GM18909 (cell line): ENCODE data around the gene MTURN.
A peak's percentile ranks its signal among the peaks of the same experiment; 100 is the strongest.

ENCODE experiments used
- ATAC-seq: cut with Tn5 transposase; IDR thresholded peaks from one replicate; pipeline ENCODE4 v1.9.1; 2021; ENCODE audit warnings: mild to moderate bottlenecking; ENCODE audit not compliant: unreplicated experiment, poor library complexity

Gene MTURN

DNA sequence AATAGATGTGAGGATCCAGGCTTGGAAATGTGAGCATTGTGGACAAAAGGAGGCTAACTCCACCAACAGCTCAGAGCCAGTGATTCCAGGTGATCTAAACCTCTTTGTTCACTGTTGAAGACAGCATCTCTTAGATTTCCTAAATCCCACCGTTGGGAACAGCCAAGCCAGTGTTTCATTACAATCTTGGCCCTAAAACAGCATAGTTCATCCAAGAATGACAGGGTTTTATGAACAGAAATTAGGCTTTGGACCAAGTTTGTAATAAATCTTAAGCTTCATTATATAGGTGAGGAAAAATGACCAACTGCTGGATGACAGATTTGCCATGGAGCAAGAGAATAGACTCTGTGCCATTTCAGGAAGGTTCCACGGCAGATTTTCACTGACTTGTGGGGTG lies 65.8 kb downstream of the MTURN start:
- no peak for ATAC-seq

DNA sequence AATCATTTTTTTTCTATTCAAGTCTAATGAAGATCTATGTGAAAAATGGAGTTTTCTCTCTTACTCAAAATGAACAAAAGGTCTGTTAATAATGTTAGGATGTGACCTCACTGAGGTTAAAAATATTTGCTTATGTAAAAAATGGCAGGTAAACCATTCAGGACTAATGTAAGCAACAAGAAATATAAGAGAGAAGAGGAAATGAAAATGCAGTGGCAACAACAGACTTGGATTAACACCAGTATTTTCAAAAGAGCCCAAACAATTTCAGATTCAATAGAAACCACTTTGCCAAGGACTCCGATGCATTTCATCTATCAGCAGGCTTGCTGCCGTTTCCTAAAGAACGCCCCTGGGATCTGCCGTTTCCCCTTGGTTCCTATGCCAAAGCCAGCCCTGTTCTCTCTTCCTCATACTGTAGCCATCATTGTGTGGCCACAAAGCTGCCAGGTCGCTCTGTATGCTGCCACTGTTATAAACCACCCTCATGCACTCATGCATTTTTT lies 66.4 kb downstream of the MTURN start:
- peak; percentile 86 for ATAC-seq

DNA sequence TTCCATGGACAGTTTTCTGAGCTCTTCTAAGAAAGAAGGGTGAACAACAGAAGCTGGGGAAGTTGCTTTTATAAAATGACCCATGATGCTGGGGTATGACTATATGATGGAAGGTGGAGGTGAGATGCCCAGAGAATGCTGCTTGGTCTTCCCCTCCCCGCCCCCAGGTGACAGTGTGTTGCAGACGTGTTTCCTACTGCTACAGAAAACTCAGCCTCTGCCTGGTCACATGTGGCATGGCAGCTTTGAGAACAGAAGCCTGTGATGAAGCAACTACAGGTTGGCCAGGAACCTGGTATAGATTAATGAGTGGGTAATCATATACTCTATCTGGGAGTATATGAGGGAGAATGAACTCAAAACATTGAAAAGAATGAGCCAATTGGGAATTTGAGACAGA lies 67.1 kb downstream of the MTURN start:
- no peak for ATAC-seq

DNA sequence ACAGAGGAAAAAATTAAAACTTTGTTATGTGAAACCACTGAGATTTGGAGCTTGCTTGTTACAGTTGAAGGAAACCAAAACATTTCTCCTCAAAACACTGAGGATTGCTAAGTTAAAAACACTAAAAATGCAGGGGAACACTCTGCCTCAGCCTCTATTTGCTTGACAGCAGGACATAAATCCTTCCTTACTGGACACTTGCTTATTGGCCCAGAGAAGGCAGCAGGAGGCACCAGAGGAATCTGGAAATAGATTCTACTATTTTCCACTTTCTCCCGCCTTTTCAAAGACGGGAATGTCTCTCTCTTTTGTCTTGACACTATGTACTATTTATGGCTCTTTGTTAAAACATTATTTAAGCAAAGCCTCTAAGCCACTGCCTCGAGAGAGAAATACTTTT lies 67.9 kb downstream of the MTURN start:
- no peak for ATAC-seq

DNA sequence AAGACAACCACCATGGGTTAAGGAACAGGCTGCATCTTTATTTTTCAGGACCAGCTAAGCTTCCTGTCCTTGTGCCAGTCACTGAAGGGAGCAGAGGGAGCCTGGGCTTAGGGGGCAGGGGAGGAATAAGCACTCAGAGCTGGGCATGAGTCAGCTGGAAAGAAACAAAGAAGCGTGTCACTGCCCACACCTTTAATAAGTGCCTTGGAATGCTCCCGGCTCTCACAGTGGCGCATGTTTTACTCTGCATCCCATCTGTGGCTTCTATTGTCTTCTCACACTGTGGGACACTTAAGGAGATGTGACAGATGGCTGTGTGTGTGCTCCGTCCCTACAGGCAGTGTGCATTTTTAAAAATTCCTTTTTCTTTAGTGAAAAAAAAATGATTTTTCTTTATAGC lies 71.7 kb downstream of the MTURN start:
- no peak for ATAC-seq

DNA sequence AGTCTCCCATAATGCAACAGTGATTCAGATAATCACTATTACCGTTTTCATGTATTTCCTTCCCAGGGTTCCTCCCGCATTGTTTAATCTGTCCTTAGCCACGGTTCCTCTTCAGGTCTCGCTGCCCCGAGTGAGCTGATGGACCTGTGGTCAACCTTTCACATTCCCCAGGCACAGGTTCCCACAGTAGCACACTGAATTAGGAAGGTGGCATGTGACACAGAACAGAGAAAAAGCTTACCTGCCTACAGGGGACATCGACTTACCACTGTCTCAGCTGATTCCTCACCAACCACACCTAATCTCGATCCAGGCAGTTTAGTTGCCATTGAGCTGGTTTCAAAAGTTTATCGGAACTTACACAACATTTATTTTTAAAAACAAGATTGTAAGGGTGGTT lies 72.2 kb downstream of the MTURN start:
- ATAC-seq = no peak

DNA sequence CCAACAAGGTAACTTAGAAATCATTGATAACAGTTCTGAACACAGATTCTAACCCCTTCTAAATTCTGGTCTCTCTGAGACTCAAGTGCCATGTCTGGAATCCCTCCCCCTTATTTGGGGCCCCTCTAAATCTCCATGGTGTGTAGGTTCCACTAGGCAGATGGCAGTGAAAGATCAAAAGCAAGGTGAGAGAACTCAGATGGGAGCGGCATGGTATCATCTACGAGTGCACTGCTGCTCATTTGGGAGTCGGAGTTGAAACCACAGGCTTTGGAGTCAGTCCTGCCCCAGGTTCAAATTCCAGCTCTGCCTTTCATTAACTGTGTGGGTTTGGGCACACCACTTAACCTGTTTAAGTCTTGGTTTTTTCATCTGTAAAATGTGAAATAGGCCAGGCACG lies 72.6 kb downstream of the MTURN start:
- no peak for ATAC-seq

DNA sequence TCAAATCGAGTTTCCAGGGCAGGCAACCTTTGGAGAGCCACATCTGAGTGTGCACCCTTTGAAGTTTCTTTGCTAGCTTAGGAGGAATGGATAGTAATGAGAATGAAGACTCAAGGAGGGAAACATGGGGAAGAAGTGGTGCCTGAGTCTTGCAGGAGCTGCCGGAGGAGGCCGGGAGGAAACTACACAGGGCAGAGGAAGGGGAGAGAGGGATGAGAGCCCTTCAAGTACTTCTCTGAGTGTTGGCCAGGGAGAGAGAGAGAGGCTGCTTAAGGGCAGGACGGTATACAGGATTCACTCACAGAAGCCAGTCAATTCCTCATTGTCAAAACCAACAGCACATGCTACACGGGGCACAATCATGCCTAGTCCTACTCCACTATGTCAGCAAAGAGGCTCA lies 75.2 kb downstream of the MTURN start:
- ATAC-seq = no peak
